NCI-H128 (cell line): Measurements from ENCODE around the gene RMRP.
"Not testable (repeated sequence)": the region's sequence is repeated elsewhere in the genome, so short reads cannot be mapped to it uniquely, and the experiment has no call there.

Source experiments
- DNase-seq: peaks from one replicate; lab custom pipeline; 2025; ENCODE audit not compliant: unreplicated experiment; lab: John Stamatoyannopoulos, UW

The RMRP gene

DNA sequence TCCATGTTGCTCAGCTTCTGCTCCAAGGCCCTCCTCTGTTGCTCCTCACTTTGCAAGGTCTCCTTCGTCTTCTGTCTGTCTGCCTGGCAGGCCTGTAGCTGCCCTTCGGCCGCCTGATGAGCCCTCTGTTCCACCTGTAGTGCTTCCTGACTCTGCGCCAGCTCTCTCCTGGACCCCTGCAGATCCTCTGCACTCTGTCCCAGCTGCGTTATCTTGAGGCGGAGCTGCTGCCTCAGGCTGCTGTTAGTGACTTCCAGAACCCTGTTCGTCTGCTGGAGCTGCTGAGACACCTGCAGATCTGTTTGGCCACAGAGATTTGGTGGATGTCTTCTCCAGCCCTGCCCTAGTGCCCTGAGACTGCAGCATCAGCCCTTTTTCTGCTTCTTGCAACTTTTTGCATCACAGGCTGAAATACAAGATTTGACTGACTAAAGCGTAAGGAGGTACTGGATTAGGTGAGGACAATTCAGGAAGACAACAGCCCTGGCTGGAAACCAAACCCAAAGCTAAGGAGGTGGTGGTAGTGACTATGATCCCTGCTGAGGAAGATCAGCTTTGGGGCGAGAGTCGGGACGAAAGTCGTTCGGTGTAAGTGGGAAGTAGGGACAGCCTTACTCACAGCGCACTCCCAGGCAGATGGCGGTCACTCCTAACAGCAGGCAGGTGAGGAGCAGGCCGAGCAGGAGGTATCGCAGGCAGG lies 41.7 kb downstream of the RMRP start:
- no peak for DNase-seq

DNA sequence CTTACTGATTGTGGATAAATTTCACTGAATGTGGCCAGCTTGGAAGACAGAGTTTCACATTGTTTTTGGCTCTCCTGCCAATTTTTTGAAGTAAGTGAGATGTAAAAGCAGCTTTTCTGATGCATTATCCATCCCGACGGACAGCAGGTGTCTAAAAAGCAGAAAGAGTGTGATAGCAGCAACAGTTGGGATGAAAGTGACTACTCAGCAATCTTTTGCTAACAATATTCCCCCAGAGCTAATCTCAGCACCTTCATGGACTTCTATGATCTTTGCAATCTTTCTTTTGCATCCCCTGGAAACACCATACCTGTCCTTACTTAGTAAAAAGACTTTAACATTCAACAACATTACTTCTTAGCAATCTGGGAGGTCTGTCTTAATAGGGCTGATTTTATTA lies 45.0 kb downstream of the RMRP start:
- DNase-seq, result no peak

GRCh38 chr9:35612066-35612465 lies 45.8 kb downstream of the RMRP start:
- not testable (repeated sequence) for DNase-seq

GRCh38 chr9:35611230-35611797 lies 46.5 kb downstream of the RMRP start:
- DNase-seq, result no peak

DNA sequence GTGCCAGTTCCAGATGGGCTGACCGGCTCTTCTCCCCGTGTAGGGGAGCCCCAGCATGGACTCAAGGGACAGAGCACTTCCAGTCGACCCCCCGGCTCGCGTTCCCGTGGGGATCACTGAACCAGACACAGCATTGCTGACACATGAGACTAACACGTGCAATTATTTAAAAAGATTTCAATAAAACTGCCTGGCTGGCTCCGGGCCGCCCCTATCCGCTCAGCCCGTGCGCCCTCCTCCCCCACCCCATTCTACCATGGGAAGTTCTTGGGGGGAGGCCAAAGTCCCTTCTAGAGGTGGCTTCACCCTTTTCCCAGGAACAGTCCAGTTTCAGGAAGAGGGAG lies 48.0 kb downstream of the RMRP start:
- no peak for DNase-seq

- no peak for DNase-seq
Measured at GRCh38 chr9:35609001-35609819, 48.6 kb downstream of the RMRP start.

DNA sequence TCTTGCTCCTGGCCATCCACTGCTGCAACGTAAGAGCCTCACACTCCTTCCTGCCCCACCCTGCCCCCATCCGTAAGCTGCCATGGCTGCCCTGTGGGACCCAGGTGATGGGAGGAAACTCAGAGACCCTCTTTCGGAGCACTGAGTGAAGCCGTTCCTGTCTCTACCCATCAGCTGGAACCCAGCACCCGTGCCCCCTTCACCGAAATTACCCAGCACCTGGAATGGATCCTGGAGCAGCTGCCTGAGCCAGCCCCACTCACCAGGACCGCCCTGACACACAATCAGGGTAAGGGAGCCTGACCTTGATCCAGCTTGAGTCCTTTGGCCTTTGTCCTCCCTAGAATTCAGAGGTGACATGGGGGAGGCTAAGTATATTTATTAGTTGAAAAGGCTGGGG lies 49.6 kb downstream of the RMRP start:
- DNase-seq, result no peak
